GM18858 (cell line): ENCODE measurements around the gene COL11A1.
"Not testable (repeated sequence)": the region's sequence is repeated elsewhere in the genome, so short reads cannot be mapped to it uniquely, and the experiment has no call there.

Experiments used
- ATAC-seq: cut with Tn5 transposase; IDR thresholded peaks from one replicate; pipeline ENCODE4 v1.9.1; 2021; ENCODE audit not compliant: unreplicated experiment

COL11A1 gene

DNA sequence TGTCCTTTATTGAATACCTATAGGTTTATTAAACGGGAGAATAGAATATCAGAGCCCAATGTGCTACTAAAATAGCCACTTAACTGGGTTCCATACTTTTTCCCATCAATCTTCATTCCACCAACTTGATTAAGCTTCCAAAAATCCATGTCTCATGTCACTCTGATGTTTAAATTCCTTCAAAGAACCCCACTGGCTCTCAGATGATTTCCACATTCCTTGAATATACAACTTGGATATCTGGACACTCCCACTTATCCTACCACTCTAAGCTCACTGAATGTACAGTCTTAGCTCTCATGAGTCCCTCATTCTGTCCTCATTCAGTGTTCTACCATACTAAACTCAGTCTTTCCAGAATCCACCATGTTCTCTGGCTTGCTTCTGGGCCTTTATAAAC is 21.1 kb downstream of the COL11A1 start:
- ATAC-seq = no peak

DNA sequence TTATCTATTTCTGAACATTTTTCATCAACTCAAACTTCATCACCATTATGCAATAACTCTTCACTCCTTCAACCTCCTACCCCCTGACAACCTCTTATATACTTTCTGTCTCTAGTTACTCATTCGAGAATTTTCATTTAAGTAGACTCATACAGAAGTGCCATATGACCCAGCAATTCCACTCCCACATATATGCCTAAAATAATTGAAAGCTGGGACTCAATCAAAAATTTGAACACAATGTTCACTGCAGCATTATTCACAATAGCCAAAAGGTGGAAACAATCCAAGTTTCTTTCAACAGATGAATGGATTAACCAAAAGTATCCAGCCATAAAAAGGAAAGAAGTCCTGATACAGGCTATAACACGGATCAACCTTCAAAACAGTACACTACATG is 24.1 kb downstream of the COL11A1 start:
- no peak for ATAC-seq

DNA sequence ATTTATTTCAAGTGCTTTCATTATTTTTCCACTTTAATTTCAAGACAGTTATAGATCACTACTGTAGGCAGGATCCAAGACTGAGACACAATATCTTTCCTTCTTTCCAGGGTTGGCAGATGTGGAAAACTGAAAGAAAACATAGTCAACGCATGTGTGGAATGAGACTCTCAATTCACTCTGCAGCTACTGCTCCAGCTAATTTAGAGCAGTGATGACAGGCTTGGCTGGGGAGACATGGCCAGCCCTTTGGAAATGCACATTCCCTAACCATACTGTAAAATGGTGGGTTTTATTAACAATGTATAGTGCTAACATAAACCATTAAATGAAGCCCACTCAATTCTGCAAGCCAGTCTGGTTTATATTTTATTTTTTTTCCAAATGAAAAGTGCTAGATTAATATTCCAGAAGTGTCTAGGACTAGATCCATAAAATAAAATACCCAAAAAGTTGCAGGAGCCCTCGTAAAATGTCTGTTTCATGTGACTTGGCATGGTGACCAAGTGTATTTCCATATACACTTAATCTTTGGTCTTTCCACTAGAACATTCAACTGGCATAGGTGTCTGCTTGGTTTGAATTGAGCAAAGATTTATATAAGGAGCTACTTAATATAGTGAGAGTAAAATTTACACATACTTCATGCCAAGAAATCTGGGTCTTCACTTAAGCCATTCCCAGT is 32.9 kb downstream of the COL11A1 start:
- ATAC-seq = no peak

DNA sequence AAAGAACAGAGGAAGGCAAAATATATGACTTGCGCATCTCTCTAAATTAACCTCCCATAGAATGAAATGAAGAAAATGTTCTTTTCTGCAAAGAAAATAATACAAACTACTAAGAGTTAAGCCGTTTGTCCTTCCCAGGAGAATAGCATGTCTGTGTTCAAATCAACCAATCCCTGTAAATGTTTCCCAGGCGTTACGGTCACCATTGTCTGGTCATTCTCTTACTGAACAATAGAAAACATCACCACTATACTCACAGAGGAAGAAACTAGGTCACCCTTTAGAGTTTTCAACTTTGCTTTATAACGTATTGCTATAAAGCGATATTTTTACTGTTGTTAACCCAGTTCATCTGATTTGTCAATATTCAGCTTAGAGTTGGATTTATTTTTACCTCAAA is 34.1 kb downstream of the COL11A1 start:
- no peak for ATAC-seq

DNA sequence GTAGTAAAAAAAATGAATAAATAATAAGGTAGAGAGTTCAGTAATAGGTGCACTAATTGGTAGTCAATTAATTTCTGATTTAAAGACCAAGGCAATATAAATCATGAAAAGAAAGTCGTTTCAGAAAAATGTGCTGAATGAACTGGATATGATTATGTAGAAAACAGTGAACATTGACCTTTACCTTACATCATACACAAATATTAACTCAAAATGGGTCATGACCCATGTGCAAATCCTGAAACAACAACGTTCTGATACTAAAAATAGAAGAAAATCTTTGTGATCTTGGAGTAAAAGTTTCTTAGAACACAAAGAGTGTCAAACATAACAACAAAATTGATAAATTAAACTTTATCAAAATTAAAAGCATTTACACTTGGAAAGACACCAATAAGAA is 39.1 kb downstream of the COL11A1 start:
- ATAC-seq = no peak

DNA sequence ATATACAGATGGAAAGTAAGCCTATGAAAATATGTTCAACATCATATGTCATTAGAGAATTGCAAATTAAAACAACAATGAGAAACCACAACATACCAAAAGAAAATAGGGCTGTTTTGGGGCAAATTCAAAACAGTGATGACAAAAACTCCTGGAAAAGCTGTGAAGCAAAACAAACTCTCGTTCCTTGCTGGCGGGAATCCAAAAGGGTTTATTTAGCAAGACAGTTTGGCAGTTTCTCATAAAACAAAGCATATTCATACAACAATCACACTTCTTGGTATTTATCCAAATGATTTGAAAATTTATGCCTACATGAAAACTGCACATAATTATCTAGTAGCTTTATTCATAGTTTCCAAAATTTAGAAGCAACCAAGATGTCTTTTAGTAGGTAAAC is 44.4 kb downstream of the COL11A1 start:
- no peak for ATAC-seq

DNA sequence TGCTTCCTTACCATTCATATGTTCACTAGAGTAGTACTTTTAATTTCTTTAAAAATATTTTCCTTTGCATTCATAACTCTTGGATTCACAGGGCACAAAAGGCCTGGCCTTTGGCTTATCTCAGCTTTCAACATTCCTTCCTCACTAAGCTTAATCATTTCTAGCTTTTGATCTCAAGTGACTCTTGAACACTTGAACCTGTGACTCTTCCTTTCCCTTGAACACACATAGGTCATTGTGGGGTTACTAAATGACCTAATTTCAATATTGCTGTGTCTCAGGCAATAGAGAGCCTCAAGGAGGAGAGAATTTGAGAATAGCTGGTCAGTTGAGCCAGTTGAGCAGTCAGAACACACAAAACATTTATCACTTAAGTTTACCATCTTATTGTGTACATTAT is 49.9 kb downstream of the COL11A1 start:
- ATAC-seq = no peak

DNA sequence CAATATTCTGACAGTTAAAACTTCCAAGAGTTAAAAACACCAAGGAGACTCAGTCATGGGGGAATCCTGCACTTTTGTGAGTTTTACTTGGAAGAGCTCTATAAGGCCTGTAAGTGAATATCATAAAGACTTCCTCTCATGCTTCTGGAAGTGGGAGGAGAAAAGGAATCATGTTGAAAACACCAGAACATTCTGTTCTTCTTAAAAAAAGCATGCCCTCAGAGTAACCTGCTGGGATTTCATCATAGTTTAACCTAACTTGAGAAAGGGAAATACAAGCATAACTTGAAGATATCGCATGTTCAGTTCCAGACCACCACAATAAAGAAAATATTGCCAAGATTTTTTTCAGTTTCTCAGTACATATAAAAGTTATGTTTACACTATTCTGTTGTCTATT is 51.9 kb downstream of the COL11A1 start:
- no peak for ATAC-seq

DNA sequence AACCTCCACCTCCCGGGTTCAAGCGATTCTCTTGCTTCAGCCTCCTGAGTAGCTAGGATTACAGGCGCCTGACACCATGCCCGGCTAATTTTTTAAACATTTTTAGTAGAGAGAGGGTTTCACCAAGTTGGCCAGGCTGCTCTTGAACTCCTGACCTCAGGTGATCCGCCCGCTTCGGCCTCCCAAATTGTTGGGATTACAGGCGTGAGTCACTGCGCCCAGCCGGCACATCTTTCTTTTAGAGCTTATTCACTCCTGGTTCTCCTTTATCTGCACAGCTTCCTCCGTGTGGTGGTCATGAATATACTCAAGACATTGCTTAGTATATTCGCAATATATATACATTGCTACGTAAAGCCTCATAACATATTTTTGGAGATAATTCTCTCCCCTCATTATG is 80.2 kb downstream of the COL11A1 start:
- not testable (repeated sequence) for ATAC-seq

DNA sequence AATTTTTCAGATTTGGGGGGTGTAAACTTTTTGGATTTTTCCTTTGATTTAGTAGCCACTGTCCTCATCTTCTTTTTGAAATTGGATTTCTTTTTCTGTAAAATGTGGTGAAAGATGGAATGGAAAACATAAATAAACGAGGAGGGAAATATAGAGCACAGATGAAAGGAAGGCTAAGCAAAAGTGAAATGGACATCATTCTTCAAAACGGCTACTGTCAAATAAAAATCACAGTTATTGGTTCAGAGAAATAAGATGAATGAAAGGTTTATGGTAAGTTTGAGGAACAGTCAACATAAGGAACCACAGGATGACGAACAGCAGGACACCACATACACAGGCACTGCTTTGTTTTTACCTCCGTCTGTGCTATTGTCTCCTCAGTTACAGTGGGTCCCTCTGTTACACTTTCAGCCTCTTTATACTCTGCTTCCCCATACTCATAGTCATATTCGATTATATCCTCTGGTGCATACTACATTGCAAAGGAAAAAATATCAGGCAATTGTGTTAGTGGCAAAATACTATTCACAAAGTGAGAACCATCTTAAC is 82.4 kb downstream of the COL11A1 start:
- ATAC-seq = no peak

DNA sequence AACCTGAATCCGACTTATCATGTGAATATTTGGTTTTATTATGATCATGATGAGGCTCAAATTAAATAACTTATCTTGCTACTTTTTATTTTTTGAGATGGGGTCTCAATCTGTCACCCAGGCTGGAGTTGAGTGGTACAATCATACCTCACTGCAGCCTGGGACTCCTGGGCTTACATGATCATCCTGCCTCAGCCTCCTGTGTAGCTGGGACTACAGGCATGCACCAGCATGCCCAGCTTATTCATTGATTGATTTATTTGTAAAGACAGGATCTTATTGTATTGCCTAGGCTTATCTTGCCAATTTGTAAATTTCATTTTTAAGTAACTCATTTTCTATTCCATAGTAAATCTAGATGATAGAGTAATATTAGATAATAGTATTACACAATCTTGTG is 84.3 kb downstream of the COL11A1 start:
- no peak for ATAC-seq

DNA sequence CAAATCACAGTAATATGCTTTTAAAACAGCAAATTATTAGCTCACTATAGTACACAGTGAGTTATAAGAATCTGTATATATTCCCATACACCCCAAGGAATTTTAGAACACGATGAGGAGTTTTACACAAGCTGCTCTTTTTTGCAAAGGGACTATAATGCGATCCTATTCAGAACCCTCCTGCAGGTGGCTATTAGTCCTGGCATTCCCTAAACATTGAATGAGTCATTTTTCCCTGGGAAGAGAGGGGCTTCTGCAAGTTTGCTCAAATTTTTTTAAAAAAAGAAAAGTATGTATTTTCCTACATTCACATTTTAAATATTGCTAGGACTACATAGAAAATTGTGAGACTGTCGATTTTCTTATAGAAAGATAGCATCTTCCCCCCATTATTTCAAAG is 106.3 kb downstream of the COL11A1 start:
- ATAC-seq = no peak

DNA sequence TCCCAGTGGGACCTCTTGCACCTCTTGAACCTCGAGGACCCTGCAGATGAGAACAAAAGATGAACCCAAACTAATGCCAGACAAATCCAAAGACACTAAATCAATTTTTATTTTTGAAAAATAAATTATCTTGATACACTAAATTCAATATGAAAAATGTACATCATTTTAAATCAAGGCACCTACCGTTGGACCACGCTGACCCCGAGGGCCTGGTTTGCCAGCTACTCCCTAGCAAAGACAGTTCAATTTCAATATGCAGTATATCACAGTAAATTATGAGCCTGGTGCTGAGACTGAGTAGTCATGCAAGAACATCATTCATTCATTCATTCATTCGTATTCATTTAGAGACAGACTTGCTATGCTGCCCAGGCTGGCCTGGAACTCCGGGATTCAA is 129.4 kb downstream of the COL11A1 start:
- ATAC-seq = no peak

DNA sequence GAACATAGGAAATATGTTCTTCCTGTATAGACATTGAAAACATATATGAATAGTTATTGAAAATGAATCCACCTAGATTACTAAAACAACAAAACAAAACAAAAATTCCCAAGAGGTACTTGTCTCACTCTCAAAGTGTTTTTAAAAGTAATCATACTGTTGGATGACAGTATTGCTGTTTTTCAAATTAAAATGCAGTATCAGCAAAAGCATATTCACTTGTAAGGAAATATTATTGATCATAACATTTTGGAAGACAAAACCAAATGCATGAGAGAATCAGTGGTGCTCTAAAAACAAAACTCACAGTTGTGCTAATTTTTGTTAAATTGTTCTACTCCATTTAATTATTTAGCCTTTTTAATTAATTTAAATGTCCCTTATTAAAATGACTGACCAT is 131.0 kb downstream of the COL11A1 start:
- no peak for ATAC-seq

DNA sequence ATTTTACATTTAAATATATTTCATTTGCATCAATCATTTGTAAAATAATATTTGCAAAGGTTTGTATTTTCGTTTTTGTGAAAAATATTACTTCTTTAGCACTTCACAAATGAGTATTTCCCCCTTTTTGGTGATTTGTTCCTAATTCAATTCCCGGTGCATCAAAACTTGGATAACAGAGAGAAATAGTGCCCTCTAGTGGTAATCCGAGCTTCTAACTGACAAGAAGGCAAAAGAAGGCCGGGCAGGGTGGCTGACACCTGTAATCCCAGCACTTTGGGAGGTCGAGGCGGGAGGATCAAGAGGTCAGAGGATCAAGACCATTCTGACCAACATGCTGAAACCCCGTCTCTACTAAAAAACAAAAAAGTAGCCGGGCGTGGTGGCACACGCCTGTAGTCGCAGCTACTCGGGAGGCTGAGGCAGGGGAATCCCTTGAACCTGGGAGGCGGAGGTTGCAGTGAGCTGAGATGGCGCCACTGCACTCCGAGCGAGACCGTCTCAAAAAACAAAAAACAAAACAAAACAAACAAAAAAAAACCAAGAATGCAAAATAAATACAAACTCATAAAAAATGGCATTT is 137.7 kb downstream of the COL11A1 start:
- ATAC-seq = no peak

DNA sequence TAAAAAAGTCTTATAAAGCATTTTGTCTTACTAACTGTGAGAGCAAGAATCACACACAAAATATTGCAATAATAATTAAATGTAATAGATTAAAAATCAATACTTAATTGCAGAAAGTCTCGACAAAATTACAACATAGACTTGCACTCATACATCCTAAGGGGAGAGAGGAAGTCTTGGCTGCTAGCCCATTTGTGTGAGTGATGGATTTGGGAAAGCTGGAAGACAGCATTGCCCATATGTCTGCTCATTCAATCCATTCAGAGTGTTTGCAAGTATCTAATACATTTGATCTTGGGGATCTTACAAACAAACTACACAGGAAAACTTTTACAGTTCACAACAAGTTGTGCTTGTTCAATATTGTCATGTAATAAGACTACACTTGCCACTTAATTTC is 140.5 kb downstream of the COL11A1 start:
- no peak for ATAC-seq

DNA sequence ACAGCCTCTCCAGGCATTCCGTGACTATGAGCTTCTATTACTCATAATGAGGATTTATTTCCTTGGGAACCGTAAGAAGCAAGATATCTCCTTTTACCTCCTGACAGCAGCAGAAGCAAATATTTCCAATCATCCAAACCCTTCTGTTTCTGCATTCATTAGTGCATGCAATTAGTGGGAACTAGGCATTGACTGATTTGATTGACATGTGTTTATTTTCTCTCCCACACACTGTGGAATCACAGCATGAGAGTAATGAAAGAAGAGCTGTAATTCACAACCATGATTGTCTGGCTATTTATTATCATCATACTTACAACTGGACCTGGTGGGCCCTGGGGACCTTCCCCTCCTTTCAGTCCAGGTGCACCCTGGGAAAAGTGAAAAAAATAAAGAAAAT is 146.8 kb downstream of the COL11A1 start:
- ATAC-seq = no peak

DNA sequence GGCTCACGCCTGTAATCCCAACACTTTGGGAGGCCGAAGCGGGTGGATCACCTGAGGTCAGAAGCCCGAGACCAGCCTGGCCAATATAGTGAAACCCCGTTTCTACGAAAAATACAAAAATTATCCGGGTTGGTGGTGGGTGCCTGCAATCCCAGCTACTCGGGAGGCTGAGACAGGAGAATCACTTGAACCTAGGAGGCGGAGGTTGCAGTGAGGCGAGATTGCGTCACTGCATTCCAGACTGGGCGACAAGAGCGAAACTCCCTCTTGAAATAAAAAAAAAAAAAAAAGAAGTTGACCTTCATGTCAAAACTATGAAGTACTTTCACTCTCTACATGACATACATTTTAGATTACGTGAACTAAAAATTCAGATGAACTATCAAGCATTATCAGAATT is 153.7 kb downstream of the COL11A1 start:
- no peak for ATAC-seq

DNA sequence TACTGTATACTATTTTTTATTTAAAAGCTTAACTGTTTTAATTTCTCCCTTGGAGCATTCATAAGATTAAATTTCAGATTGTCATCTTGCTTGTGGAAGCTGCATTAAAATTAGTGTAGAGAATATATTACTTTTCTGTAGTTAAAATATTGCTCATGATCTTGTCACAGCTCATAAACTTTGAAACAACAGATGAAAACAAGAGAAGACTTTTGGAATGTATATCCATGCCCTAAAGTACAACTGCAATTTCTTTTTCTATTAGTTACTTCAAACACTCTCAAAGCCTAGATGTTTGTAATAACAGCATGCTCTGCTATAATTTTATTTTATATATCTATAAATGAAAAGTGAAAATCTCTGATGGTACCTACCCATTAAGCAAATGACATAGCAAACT is 155.9 kb downstream of the COL11A1 start:
- no peak for ATAC-seq

DNA sequence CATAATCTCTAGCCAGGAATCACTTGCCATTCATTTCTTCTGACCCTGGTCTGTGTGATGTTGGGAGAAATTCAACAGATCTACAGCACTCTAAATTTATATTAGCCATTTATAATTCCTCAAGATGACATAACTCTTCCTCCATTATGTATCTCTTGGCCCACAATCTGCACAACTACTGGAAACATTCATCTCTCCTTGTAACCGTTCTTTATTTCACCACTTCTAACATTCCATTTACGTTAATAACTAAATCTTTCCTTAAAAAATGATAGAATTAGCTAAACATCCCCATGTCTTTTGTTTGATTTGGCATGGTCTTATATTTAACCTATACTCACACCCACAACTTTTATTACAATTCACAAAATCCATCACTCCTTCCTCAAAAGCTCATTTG is 166.0 kb downstream of the COL11A1 start:
- ATAC-seq = no peak

DNA sequence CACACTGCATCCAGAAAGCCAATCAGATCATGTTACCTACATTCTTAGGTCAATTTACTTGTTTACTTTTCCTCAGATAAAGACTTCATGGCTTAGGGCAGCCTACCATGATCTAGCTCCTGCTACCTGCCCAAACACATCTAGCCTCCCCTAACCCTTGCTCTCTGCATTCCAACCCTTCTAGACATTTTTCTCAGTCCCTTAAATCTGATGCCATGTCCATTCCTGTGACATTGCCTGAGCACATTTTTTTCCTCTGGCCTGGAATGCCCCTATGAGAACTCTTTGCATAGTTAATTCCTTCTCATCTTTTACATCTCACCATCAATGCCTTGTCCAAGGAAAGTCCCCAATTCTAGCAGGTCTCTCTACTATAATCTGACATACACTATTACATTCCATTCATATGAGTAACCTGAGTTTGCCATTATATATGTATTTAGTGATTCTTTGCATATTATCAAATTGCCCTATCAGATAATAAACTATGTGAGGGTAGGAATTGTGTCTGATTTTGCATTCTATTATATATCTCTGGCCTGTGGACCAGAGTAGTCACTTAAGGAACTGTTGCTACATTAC is 166.9 kb downstream of the COL11A1 start:
- no peak for ATAC-seq

DNA sequence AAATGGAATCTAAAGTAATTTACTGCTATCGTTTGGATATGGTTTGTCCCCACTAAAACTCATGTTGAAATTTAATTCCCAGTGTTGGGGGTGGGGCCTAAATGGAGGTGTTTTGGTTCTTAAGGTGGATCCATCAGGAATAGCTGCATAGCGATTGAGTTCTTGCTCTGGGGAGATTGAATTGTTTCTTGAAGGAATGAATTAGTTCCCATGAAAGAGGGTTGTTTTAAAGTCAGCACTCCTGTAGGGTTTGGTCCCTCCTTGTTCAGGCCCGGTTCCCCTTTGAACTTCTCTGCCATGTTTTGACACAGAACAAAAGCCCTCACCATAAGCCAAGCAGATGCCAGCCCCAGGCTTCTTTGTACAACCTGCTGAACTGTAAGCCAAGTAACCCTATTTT is 170.9 kb downstream of the COL11A1 start:
- ATAC-seq = no peak

DNA sequence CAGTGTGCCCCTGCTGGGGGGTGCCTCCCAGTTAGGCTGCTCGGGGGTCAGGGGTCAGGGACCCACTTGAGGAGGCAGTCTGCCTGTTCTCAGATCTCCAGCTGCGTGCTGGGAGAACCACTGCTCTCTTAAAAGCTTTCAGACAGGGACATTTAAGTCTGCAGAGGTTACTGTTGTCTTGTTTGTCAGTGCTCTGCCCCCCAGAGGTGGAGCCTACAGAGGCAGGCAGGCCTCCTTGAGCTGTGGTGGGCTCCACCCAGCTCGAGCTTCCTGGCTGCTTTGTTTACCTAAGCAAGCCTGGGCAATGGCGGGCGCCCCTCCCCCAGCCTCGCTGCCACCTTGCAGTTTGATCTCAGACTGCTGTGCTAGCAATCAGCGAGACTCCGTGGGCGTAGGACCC is 175.0 kb downstream of the COL11A1 start:
- ATAC-seq = not testable (repeated sequence)
